Ureter (tissue), 1 donor: ENCODE data around the gene LRP1-AS. TPM values are rescaled to one million over a fixed set of nuclear protein-coding genes. Genes with fewer than 3 reads are reported as not detected.
A peak's percentile ranks its signal among the peaks of the same experiment; 100 is the strongest.
"Not testable (repeated sequence)": the region's sequence is repeated elsewhere in the genome, so short reads cannot be mapped to it uniquely, and the experiment has no call there.

Experiments used
- DNase-seq: peaks from one replicate; pipeline ENCODE4 v3.0.0-alpha.2; 2020; ENCODE audit warnings: low spot score
- total RNA-seq: library from RNA; stranded (reverse); gene quantifications from one replicate; pipeline ENCODE4 v1.2.4, GENCODE V29; 2023
- donor health status: DM: yes; HTN: yes; CAD: no.

LRP1-AS gene
- total RNA-seq, 1 donor from 2014 or later = not detected

DNA sequence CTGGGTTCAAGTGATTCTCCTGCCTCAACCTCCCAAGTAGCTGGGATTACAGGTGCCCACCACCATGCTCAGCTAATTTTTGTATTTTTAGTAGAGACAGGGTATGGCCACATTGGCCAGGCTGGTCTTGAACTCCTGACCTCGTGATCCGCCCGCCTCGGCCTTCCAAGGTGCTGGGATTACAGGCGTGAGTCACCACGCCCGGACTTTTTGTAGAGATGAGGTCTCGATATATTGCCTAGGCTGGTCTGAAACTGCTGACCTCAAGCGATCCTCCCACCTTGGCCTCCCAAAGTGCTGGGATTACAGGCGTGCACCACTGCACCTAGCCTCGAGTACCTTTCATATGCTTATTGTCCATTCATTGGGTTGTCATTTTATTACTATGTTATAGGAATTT lies 26.7 kb downstream of the LRP1-AS start:
- DNase-seq = not testable (repeated sequence)

DNA sequence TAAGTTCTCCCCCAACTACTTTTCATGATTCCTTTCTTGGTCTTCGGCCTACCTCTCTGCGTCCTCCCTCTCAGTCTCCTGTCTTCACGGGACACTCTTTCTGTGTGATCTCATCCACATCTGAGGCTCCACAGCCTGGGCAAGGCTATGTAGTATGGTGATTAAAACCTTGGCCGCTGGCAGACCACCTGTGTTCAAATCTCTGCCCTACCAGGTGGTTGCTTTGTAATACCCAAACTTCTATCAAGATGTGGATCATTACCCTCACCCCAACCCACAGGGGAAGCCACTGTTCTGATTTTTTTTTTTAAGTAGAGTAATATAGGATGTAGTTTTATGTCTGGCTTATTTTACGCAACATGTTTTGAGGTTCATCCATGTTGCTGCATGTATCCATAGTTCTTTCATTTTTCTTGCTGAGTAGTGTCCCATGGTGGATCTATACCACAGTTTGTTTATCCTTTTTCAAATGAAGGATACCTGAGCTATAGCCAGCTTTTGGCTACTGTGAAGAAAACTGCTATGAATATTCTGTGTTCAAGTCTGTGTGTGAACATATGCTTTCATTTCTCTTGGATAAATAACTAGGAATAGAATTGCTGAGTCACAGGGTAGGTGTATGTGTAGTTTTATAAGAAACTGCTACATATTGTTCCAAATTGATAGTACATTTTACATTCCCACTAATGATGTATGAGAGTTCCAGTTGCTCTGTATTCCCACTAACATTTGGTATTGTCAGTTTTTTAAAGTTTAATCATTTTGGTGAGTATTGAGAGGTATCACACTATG lies 27.9 kb downstream of the LRP1-AS start:
- DNase-seq = no peak

DNA sequence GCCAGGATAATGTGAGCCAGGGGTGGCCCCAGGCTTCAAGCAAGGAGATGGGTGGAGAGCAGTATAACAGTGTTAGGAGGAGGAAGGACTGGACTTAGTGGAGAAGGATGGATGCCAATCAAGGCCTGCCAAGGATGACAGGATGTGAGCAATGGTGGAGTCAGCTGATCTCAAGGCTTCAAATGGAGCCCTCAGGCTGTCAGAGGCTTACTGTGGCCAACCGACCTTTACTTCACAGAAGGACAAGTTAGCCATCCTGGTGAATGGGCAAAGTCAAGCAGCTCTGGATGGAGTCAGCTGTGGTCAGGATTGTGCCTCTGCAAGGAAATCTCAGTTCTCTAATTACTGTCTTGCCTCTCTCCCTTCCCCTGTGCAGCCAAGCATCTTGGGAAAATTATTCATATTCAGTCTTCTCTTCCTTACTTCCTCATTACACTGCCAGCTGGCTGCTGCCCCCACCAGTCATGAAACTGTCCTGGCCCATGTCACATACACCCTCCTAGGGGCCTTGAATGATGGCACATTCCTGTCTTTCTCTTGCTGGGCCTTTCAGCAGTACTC lies 28.6 kb downstream of the LRP1-AS start:
- DNase-seq = no peak

DNA sequence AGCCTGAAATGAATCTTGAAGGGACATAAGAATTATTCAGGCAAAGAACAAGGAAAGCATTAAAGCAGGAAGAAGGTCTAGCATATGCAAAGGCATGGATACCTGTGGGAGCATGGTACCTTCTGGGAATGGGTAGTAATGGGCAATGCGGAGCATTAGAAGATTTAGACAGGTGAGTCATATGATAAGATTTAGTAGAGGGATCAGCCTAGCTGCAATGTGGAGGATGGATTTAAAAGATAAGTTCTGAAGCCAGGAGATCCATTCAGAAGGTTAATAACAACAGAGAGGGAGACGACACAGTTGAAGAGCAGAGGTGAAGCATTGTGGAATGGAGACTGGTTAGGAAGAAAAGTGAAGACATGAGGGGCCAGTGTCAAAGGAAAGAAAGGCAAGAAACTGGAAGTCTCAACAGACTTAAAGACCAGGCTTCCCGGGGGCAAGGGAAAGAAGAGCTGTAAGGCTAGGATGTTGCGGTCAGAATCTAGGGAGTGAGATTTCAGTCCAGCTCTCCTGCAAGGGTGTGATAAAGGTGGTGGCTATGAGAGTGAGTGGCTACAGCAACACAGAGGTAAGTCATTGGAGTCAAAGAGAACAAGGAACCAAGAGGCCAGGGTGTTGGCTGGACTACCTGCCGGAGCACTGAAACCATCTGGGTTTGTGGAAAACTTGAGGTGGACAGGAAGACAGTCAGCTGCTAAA lies 30.7 kb downstream of the LRP1-AS start:
- no peak for DNase-seq

DNA sequence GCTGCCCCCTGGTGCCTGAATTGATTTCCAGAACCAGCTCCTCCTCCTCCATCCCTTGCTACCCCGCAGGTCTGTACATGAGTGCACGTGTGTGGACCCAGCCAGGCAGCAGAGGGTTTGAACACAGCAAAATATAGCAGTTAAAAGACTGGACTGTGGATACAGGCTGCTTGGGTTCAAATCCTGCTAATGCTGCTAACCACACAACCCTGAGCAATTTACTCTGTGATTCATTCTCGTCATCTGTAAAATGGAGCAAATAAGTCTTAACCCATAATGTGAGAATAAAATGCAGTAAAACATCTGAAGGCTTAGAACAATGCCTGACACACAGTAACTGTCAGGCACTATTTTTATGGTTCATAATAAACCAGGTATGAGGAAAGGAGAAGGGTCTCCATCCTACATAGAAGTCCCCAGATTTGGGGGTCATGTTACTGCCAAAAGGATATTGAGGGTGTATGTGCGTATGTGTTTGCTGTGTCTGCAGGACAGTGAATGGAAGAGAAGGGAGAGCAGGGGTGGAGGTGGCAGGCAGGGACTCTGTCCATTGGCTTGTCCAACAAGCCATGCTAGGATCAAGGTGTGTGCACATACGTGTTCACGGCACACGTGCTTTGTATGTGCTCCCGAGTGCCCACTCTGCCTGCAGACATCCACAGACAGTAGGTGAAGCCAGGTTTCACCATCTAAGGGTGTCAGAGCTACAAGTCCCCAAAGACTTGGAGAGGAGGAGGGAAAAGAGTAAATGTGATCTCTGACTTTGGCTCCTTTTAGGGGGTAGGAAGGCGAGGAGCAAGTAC lies 34.7 kb downstream of the LRP1-AS start:
- DNase-seq = no peak

DNA sequence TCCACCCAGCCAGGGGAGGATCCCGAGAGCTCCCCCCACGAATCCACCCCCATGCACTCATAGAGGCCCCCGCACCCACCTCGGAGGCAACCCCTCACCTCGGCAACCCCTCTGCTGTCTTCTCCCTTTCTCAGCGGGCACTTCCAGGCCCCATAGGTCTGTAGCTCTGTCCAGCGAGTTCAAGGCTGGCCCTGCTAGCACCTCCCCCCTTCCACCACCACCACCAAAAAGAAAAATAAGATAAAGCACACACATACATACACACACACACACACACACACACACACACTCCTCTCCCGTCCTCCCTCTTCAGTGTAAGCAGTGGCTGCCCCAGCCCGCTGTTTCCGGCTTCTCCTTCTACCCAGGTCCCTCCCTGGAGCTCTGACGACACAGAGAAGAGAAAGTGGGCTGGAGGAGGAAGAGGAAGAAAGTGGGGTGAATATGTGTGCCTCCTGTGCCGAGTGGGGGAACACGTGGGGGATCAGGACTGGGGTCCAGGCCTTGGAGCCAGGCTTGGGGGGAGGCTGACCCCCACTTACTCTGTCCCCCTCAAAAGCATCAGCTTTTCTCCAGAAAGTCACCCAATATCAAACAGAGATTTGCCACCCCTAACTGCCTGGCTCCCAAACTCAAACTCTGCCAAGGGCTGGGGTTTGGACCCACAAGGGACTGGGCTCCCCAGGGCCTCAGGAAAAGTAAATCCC lies 36.2 kb downstream of the LRP1-AS start, which contains the start of gene STAT6:
Gene STAT6 (minus strand): TSS at position 332 of the 704 bp plus-strand sequence. CDS start 3,084 bp downstream, outside the sequence.
- peak; percentile 91 for DNase-seq

DNA sequence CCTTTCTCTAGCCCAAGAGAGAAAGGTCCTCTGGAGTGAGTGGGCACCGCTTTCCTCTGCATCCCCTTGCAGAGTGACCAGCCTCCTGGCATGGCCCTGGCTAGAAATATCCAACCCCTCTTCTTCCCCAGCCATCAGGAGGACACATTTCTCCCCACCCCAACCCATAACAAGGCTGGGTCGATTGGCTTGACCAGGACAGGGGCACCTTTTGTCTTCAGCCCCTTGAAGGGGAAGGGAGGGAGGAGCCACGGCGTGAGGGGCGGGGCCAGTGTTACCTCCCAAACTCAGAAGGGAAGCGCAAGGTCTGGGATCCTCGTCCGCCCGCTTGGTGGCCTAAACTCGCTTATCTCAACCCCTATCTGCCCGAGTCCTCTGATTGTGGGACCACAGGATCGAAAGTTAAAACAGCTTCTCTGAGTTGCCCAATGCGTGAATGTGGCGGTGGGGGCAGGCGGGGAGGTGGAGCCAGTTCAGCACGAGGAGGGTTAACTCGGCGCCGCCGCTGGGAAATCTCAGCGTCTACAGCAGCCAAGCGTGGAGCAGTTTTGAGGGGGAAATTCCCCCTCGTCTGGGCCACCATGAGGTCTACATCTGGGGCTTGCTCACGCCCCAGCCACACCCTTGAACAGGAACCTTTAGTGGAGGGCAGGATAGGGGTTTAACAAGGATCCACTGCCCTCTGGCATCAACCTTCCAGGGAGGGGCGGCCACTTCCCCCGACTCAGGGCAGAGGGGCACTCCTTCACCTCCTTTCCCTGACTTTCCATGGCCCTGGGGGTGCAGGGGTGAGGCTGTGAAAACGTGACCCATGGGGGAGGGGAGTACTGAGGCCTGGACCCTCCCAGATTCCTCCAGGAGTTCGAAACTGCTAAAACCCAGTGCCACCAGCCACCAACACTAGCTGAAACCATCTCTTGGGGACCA lies 37.1 kb downstream of the LRP1-AS start:
- peak; percentile 85 for DNase-seq

DNA sequence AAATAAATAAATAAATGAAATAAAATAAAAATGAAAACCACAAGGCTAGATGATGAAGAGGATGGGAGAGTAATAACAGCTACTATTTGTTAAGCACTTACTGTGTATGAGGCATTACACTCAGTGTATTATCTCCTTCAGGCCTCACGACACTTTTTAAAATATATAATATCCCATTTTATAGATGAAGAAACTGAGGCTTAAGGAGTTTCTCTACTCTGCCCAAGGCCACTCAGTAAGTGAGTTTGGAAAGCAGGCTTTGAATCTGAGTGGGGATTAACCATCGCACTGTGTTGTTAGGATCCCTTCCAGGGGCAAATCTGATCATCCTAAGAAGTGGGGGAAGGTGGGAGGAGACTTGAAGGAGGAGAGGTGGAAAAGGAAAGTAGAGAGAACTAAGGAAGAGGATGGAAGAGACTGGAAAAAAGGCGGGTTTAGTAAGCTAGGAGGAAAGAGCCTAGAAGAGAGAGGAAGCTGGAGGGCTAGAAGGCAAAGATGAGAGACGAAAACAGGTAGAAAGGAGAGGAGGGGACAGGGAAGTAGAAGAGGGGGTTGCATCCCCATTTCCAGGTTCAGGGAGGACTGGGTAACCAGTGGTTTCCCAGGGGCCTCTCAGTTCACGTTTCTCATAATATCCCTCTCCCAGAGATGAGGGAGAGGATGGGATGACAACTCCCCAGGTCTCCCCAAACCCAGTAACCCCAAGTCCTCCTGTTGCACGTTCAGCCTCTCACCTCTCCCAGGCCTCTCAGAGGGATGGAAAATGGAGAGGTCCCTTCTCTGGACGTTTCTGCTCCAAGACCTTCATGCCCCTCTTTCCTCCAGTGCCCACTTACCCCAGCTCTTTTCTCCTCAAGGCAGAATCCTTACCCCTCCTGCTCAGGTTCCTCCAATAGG lies 38.0 kb downstream of the LRP1-AS start:
- DNase-seq = no peak

DNA sequence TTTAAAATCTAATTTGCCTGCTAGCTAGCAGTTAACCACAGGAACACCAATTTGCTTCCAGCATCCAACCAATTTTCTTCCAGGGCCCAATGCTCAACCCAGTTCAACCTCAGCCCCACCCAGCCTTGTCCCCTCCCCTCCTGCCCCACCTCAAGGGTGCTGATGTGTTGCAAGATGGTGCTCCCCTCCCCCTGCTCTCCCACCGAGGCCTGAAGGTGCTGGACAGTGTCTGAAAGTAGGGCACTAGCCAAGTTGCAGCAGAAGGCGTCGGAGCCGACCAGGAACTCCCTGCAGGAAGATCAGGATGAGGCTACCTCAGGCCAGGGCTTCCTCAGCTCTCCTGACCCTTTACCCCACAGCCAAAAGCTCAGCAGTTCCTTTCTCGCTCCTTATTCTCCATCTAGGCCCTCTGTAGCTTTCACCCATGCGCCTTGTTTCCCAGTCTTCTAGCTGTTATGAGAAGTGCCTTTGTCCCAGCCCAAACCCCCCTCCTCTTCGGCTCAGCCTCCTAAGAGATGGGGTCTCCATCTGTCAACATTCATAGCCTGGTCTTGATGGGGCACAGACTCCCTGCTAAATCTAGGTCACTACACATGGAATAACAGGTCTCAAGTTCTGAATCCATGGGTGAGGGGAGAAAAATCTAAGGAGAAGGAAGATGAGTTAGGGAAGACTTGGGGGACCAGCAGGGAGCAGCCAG lies 39.8 kb downstream of the LRP1-AS start:
- no peak for DNase-seq

DNA sequence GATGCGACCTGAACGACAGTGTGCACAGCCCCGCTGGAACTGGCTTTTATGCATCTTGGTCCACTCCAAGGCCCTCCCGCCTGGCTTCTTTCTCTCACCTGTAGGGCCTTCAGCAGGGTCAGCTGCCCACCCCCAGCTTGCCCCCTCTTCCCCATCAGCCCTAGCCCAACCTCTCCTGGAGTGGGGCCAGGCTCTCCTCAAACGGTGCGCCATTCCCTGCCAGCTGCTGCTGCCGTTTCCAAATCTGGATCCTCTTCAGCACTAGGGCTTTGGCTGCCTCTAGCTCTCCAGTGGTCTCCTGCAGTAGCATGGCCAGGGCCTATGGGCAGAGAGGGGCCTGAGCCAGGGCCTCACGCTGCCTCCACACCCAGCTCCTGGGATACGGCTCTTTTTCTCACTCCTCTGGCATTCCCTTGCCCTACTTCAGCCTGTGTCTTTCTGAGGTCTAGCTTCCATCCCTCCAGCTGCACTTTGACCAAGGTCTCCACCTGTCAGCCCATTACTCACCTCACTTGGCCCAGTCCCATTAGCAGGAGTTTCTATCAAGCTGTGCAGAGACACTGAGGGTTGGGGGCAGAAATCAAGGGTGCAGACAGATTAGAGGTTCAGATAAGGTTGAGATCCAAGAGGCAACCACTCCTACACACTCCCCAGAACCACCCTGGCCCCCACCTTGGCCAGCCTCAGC lies 41.3 kb downstream of the LRP1-AS start:
- DNase-seq = no peak

DNA sequence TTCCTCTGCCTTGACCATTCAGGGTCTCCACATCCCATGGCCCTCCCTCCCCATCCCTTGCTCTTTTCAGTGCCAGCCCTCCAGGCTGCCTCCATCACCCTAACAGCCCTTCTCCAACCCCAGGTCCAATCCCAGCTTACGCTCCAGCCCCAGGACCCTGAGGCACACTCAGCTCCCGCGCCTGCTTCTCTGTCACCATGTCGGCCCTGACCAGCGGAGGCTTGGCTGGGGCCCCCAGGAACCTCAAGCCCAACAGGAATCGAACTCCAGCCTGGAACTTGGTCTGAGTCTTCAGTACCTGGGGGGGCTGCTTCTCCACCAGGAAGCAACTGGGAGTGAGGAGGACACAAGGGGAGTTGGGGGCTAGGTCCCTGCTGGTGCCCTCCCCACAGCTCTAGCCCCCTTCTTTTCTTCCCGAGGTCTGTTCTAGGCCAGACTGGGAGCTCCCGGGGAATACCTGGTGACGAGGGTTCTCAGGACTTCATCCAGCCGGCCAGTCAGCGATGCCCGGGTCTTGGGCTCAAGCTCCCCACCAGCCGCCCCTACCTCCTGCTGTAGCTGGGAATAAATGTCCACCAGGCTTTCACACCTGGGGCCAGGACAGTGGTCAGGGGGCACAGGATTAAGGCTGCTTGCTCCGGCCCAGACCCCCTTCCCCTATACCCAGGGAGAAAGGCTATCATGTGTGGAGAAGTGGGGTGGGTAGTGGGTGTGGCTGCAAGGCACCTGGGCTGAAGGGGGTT lies 42.2 kb downstream of the LRP1-AS start:
- DNase-seq = no peak

DNA sequence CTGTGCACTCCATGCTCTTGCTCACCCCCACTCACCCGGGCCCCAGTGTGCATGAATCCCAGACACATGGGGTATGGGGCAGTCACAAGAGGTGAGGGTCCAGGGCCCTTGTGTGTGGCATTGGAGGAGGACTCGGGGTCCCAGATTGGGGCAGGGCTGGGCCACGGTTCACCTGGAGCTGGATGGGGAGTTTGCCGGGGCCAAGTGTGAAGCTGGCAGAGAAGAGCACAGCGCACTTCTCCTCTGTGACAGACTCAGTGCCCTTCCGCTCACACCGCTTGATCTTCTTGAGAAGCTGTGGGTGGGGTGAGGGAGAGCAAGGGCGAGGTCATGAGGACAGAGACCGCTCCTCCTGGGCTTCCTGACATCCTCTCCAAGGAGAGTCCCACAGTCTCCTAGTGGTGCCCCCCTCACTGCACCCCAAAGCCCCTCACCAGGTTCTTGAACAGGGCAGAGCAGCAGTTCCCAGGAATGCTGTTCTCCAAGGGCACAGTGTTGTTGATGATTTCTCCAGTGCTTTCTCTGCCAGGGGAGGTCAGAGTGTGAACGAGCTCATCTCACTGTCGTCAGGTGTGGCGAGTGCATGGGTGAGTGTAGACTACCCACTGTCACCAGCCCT lies 43.0 kb downstream of the LRP1-AS start:
- DNase-seq = no peak

DNA sequence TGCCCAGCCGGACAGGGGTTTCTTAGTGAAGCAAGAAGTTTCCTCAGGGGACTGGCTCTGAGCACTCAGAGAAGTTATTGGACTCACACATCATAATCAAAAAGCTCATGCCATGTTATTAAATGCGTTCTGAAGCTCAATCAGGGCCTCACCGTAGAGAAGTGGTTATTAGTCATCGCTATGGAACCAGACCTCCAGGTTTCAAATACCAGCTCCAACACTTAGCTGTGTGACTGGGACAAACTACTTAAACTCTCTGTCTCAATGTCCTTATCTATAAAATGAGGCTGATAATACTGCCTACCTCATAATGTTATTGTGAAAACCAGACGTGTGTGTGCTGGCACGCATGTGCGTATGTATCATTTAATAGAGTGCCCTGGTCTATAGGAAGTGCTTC lies 43.6 kb downstream of the LRP1-AS start:
- DNase-seq = no peak

DNA sequence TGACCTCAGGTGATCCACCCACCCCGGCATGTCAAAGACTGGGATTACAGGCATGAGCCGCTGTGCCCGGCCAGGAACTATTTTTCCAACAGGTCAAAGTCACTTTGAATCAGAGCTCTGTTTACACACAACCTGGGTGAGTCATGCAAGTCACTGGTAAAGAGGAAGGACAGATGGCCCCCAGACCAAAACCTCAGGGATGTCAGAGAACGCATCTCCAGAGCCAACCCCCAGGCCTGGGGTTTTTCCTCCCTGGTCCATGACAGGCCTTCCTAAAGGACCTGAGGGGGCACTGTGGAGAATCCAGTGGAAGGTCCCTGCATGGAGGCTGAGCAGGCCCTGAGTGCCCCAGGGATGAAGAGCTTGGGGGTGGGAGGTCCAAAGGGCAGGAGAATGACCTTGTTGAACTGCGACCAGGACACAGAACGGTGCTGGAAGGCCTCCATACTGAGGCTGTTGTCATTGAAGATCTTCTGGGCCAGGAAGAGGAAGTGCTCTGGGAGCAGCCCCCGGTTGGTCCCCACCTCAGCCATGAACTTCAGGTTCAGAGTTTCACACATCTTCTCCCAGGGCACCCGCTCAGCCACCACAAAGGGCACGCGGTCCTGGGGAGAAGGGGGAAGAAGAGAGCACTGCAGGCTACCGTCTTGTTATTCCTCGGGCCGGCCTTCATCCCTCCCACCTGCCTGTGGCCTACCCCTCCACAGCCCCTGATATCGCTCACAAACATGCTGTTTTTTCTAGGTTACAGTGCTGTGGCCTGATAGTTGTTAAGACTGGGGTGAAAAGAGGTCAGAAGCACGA lies 45.3 kb downstream of the LRP1-AS start:
- DNase-seq = no peak

DNA sequence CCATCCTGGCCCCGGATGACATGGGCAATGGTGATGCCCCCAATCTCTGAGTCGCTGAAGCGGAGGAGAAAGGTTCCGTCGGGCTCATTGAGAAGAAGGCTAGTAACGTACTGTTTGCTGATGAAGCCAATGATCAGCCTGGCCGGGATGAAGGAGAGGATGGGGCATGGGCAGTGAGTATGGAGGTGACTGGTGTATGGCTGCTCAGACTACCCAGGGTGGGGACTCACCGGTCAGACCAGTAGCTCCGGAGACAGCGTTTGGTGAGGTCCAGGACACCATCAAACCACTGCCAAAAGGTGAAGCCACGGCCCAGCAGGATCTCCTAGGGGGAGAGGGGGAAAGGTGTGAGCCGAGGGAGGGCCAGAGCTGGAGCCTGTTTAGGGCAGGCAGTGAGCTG lies 47.7 kb downstream of the LRP1-AS start:
- DNase-seq = no peak
